Muscle of arm (tissue), 14 donors: ENCODE data around the gene DOLPP1. TPM values are rescaled to one million over a fixed set of nuclear protein-coding genes. Genes with fewer than 3 reads are reported as not detected.
A peak's percentile ranks its signal among the peaks of the same experiment; 100 is the strongest.
"Not testable (repeated sequence)": the region's sequence is repeated elsewhere in the genome, so short reads cannot be mapped to it uniquely, and the experiment has no call there.

Source experiments
- DNase-seq: peaks from one replicate; pipeline ENCODE4 v3.0.0-alpha.2; 2013
- long read RNA-seq, 11 donors: transcript quantifications; one replicate each; lab custom pipeline, GENCODE V29; 2026
- polyA plus RNA-seq, 12 donors: library from polyadenylated mRNA; unstranded; fragments of 120-200 nt; gene quantifications; one replicate each; pipeline ENCODE4 v1.2.1, GENCODE V29; 2013; ENCODE audit not compliant: insufficient read length in 12 of 12

Gene DOLPP1
- polyA plus RNA-seq: 10 to 100 TPM in 6 of 12 donors, 1 to 10 TPM in 5, not detected in 1; 7.8 to 16.3 (median 10.1) TPM
- long read RNA-seq, donor 1, transcript DOLPP1-202 (8 exons, 2,177 nt): major isoform, 5 of 12 reads
- long read RNA-seq, donor 1, partial matches to known transcripts: 5 of 12 reads
- long read RNA-seq, donor 1, other reads (novel, unspliced or antisense): 0 of 12 reads
- long read RNA-seq, donor 2, partial matches to known transcripts: 0 of 1 reads
- long read RNA-seq, donor 2, other reads (novel, unspliced or antisense): 0 of 1 reads
- long read RNA-seq, donor 3, partial matches to known transcripts: 0 of 1 reads
- long read RNA-seq, donor 3, other reads (novel, unspliced or antisense): 0 of 1 reads
- long read RNA-seq, donor 4, partial matches to known transcripts: 0 of 3 reads
- long read RNA-seq, donor 4, other reads (novel, unspliced or antisense): 0 of 3 reads
- long read RNA-seq, donor 5: 0 reads
- long read RNA-seq, donor 6, partial matches to known transcripts: 0 of 1 reads
- long read RNA-seq, donor 6, other reads (novel, unspliced or antisense): 0 of 1 reads
- long read RNA-seq, donor 7, partial matches to known transcripts: 7 of 9 reads
- long read RNA-seq, donor 7, other reads (novel, unspliced or antisense): 0 of 9 reads
- long read RNA-seq, donor 8, partial matches to known transcripts: 0 of 3 reads
- long read RNA-seq, donor 8, other reads (novel, unspliced or antisense): 0 of 3 reads
- long read RNA-seq, donor 9: 0 reads
- long read RNA-seq, donor 10, partial matches to known transcripts: 0 of 2 reads
- long read RNA-seq, donor 10, other reads (novel, unspliced or antisense): 0 of 2 reads
- long read RNA-seq, donor 11, partial matches to known transcripts: 10 of 14 reads
- long read RNA-seq, donor 11, other reads (novel, unspliced or antisense): 0 of 14 reads

DNA sequence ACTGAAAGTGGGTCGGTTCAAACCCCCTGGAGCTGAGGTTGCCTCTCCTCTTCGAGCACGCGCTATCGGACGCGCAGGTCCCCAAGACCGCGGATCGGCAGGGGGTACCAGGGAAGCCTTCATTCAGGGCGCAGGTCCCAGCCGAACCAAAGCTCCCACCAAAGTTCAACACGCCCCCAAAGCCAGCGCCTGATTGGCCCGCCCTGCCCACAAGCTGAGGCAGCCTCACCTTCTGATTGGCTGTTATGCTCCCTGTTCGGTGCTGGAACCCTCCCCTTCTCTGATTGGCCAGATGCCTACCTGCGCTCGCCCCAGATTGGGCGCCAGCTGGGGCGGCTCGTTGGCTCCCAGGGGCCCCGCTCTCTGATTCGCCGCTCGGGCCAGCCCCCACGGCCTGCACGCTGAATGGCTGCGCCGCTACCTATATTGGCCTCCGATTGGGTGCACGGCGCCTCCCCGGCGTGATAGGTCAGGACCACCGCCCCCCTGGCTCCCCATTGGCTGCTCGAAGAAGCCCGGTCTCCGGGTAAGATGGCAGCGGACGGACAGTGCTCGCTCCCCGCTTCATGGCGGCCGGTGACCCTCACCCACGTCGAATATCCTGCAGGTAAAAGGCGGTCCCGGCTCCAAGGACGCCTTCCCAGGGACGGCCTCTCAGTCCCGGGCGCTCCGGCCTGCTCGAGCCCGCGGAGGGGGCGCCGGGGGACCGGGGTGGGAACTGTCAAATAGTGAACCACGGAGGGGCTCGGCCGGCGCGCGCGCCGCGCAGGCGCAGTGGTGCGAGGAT, at the start of gene DOLPP1:
Gene DOLPP1, plus strand, starts transcription at position 511 of the 787 bp plus-strand sequence. Its CDS starts 21 bp downstream, at position 532.
- DNase-seq: peak; percentile 99

DNA sequence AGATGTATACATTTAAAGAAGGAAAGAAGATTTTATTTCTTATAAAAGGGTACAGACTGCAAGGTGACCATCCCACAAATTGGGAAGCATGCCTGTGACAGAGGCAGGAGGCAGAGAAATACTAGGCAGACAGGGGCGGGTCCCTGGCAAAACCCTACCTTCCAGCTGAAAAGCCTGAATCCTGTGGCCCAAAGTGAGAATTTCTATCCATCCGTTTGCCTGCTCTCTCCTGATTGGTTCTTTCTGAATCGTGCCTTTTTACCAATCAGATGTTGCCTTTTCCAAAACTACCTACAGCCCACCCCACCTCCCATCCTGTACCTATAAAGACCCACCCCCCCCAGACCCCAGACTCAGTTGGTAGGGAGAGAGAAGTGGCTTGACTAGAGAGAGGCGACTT, 49.4 kb upstream of the DOLPP1 start:
- DNase-seq: no peak

- DNase-seq: no peak
These were observed 48.3 kb upstream of the DOLPP1 start for GRCh38 chr9:129032541-129033159.

GRCh38 chr9:129033216-129033615, 47.7 kb upstream of the DOLPP1 start:
- no peak for DNase-seq

DNA sequence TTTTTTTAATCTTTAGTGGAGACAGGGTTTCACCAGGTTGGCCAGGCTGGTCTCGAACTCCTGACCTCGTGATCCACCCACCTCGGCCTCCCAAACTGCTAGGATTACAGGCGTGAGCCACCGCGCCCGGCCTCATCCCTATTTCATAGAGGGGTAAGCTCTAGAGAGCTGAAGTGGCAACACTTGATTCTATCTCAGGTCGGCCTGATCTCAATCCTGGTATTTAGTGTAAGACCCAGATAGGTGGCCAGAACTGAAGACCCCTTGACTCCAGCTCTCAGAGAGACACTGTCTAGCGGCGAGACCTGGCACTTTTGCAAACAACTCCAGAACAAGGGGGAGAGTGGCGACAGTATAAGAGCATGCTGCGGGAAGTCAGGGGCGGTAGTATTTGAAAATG, 45.1 kb upstream of the DOLPP1 start:
- not testable (repeated sequence) for DNase-seq

DNA sequence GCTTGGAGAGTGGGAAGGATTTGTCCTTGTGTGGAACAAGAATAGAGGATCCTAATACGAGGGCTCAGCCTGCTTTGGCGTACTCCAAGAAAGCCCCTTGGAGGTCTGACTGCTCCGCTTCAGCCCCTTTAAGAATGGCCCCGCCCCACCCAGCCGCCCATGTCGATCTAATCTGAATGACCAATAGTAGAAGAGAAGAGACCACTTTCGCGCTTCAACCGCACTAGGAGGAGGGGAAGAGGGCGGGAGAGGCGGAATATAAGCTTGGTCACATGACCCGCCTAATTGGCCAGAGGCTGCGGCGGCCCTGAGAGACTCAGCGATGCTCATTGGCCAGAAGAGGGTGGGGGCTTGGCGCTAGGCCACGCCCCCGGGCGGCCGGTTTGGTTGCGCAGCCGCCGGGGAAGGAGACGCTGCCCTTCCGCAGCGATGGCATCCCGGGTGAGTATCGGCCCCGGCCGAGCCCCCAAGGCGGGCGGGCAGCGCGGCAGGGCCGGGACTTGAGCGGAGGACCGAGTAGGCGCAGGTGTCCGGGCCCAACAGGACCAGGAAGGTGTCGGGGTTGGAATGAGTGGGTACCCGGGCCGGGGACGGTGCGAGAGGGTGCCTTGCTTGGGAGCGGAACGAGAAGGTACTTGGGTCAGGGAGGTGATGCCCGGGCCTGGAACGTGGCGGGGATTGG, 44.5 kb upstream of the DOLPP1 start, which contains the start of gene MIGA2:
Gene MIGA2, plus strand, starts transcription at position 386 of the 682 bp plus-strand sequence. CDS start 3,969 bp downstream, outside the sequence.
- peak; percentile 99 for DNase-seq

DNA sequence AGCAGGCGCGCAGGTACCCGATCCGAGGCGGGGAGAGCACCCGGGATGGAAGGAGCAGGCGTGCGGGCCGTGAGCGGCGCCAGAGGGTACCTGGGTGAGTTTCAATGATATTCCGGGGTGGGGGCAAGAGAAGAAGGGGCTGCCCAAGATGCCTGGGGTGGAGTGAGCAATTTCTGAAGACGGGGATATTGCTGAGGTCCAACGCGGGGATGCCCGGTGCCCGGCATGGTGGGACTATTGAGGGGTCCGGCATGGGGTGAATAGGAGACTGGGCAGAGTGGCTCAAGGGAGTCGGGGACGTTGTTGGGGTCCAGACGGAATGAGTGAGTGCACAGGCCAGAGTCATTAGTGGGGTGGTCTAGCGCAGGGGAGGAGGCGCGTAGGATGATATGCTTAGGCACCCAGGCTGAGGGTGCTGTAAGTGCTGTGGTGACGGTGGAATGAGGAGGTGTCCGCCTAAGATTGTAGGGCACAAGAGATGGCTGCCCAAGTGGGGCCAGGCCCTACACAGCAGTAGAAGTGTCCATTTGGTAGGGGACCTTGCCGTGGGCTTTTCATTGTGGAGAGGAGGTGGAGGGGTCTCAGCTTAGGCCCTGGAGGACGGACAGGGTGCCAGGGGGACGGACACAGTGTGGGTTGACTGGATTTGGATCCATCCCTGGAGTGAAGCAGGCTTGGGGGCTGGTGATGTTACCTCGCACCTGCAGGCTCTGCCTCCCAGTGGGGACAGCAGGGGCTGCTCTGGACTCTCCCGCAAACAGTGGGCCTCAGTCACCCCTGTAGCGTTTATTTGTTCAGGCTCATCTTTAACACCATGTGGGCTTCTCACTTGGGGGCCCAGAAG, 43.8 kb upstream of the DOLPP1 start:
- no peak for DNase-seq

DNA sequence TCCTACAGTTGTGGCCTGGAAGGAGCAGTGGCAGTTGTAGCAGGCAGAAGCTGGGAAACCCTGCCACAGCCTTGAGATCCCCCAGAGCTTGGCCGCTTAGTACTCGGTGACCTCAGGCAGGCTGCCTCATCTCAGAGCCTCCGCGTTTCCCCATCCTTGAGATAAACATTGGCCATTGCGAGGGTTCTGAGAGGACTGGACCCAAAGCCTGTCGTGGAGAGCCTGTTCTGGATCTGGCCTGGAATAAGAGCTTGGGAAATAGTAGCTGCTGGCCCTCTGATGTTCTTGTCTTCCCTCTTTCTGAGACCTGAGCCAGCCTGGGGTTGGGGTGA, 43.2 kb upstream of the DOLPP1 start:
- no peak for DNase-seq

- no peak for DNase-seq
These were observed 42.6 kb upstream of the DOLPP1 start for GRCh38 chr9:129038109-129038852.

- no peak for DNase-seq
These were observed 40.7 kb upstream of the DOLPP1 start for GRCh38 chr9:129040113-129040643.

DNA sequence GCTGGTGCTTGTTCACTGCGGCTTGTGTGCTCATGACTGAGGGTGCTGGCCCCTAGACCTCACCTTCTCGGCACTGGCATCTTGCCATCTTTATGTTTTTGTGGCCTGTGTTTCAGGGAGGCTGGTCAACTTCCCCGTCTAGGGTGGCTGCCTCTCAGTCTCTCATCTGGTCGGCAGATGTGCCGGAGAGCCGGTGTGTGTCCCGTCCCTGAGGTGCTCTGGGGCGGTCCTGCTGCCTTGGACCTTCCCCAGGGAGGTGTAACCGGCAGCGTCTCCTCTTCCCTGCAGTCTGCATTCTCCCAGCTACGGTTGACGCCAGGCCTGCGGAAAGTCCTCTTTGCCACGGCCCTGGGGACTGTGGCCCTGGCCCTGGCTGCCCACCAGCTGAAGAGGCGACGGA, 38.9 kb upstream of the DOLPP1 start:
- DNase-seq: no peak

- DNase-seq: no peak
These were observed 28.3 kb upstream of the DOLPP1 start for GRCh38 chr9:129052592-129052991.

DNA sequence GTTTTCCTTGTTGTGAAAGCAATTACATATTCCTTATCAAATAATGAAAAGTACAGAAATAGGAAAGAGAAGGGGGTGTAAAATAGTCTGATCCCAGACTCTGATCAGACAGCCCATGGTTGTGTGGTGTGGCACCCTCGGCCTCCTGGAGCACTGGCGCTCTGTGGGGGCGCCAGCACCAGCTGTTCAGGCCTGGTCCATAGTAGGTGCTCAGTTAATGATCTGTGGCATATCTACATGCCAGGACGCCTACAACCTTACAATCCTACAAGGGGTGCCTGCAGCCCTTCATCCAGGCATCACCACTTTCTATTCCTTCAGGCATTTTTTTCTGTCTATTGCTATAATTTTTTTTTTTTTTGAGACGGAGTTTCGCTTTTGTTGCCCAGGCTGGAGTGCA, 27.9 kb upstream of the DOLPP1 start:
- DNase-seq: no peak

DNA sequence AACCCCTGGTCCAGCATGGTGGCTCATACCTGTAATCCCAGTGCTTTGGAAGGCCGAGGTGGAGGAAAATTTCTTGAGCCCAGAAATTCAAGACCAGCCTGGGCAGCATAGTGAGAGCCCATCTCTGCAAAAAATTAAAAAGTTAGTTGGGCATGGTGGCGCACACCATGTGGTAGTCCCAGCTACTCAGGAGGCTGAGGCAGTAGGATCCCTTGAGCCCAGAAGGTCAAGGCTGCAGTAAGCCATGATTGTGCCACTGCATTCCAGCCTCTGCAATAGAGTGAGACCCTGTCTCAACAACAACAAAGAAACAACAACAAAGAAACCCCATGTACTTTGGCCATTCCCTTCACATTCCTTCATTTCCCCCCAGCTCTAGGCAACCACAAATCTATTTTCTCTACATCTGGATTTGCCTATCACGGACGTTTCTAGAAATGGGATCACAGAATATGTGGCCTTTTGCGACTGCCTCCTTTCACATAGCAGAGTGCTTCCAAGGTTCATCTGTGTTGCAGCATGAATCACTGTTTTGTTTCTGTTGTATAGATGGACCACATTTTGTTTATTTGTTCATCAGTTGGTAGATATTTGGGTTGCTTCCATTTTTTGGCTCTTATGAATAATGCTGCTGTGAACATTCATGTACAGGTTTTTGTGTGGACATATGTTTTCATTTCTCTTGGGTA, 26.6 kb upstream of the DOLPP1 start:
- DNase-seq: no peak

DNA sequence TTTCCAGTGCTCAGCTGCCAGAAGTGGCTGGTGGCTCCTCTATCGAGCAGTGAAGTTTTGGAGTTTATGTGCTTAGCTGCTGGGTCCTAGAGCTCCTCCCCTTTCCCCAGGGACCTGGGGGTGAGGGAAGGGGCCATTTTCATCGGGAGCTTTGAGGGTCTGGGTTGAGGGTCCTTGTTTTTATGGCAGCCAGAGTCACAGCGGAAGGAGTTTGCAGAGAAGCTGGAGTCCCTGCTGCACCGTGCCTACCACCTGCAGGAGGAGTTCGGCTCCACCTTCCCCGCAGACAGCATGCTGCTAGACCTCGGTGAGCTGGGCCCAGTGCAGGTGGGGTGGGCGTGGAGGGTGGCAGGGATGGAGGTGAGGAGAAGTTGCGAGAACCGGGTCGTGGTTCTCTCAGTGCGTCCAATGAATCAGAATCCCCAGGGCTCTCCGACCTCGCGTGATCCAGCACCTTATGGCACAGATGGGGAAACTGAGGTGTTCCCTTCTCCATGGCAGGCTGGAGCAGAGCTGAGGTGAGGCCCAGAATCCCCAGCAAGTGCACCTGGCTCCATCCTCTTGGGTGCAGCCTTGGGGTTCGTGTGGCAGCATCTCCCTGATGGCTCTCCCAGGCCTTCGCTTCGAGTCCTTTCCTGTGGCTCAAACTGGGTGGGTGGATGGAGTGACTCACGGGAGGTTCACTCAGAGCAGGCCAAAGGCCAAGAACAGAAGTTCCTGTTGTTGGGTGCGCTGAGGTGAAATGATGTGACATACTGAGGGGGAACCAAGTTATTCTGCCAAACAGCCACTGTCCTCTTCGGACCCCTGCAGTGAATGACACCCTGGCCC, 21.7 kb upstream of the DOLPP1 start:
- no peak for DNase-seq

- DNase-seq: no peak
These were observed 20.8 kb upstream of the DOLPP1 start for GRCh38 chr9:129059796-129060785.
